ENCODE results near the gene NADSYN1.

The NADSYN1 gene

DNA sequence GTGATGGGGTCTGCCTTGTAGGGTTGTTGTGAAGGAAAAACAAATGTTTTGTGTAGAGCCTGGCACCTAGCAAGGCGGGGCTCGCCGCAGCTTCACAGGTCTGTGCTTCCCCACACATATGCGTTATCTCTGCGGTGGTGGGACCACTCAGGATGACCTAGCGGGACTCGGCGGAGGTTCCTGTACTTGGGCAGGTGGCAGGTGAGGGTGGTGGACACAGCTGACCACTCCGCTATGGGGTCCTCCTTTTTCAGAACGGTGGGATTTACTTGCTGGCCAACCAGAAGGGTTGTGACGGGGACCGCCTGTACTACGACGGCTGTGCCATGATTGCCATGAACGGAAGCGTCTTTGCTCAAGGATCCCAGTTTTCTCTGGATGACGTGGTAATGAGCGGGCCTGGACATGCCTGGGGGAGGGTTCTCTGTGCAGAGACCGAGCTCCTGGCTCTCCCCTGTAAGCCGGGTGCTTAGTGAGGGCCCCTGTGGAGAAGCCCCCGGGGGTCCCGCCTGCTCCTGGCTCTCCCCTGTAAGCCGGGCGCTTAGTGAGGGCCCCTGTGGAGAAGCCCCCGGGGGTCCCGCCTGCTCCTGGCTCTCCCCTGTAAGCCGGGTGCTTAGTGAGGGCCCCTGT, 21.3 kb downstream of the NADSYN1 start:
- no peak for DNase-seq

GRCh38 chr11:71474771-71475483, 21.9 kb downstream of the NADSYN1 start:
- no peak for DNase-seq

DNA sequence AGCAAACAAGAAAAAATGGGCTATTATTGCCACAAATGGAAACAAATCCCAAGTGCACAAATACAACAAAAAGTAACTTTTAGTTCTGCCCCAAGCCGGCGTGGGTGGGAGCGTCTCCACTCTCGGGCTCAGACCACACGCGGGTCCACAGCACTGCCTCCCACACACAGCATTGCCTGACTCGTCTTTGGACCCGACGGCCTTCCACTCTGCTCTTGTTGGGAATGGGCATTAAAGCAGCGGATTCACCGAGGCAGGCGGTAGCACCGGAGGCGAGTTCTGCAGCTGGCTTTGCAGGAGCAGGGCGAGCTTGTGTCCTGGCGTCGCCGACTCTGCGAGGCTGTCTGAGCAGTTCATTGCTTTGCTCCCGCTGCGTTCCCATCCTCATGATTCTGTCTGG, 23.0 kb downstream of the NADSYN1 start:
- DNase-seq = no peak

DNA sequence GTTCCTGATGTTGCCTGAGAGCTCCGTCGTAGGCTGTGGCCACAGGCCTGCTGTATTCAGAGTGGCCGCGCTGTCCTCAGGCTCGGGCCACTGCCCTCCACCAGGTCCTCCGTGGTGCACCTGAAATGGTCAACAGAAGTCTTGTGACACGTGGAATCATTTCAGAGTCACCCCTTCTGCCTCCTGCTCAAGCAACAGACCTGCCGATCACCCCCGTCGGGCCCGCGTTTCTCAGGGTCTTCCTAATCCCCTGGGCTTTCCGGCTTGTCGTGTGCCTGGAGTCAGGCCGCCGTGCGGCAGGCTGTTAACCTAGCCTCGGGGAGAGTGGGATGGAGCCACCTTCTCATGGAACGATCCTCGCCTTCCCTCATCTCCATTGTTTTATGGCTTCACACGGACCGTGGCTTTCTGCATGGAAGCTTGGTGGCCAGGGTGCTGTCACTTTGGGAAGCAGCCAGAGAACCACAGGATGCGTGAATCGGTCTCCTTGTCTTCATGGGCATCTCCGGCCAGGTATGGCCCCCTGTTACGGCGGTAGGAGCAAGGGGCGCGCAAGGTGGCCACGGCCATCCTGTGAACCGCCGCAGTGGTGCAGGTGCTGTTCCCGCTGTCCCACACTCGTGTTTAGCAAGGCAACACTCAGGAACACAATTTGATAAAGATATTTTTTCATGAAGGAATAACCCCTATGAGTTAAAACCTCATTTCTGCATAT, 24.1 kb downstream of the NADSYN1 start:
- no peak for DNase-seq

DNA sequence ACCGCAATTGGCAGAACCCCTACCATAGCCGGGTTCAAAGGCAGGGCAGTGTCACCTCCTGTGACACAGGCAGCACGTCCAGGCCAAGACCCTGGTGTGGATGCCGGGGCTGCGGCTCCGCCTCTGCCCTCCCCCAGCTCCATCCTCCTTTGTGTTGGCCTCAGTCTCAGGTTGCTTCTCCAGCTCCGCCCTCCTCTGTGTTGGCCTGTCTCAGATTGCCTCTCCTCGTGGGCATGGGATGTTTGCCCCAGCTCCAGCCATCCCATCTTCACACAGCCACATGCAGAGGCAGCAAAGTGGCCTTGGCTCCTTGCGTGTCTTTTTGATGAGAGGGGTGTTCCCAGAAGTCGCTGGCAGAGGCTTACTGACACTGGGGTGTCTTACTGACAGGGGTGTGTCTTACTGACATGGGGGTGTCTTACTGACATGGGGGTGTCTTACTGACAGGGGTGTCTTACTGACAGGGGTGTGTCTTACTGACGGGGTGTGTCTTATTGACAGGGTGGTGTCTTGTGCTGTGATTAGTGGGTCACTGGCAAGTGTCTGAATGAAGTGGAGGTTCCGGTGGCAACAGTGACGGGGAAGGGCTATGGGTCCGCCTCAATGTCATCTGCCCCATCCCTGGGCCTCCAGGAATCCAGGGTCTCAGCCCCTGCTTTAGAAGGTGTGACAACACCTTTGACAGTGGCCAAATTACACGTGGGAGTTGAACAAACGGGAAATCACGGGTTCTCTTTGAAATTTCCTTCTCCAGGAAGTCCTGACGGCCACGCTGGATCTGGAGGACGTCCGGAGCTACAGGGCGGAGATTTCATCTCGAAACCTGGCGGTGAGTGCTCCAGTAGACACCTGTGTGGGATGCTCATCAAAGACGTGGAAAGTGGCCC, 24.9 kb downstream of the NADSYN1 start:
- DNase-seq = no peak

GRCh38 chr11:71478528-71478840, 25.5 kb downstream of the NADSYN1 start:
- DNase-seq = no peak

GRCh38 chr11:71481101-71481960, 28.3 kb downstream of the NADSYN1 start:
- no peak for DNase-seq

GRCh38 chr11:71482216-71482615, 29.2 kb downstream of the NADSYN1 start:
- no peak for DNase-seq

DNA sequence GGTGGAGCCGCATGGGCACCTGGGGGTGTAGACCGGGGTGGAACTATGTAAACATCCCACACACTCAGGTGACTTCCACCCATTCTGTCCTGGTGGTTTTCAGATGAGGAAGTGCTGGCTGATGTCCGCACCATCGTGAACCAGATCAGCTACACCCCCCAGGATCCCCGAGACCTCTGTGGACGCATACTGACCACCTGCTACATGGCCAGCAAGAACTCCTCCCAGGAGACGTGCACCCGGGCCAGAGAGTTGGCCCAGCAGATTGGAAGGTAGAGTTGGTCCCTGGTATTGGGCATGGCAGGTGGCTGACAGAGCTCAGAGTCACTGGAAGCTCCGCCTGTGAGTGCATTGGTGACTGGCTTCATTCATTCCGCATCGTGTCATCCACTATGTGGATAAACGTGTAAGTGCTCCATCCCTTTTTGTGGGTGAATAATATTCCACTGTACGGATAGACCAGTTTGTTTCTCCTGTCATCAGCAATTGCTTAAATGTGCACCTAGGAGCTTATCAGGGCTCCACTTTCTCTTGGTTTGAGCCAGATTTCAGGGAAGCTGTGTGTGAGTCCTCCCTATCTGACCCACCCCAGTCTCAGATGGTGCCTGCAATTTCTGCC, 29.9 kb downstream of the NADSYN1 start:
- no peak for DNase-seq

DNA sequence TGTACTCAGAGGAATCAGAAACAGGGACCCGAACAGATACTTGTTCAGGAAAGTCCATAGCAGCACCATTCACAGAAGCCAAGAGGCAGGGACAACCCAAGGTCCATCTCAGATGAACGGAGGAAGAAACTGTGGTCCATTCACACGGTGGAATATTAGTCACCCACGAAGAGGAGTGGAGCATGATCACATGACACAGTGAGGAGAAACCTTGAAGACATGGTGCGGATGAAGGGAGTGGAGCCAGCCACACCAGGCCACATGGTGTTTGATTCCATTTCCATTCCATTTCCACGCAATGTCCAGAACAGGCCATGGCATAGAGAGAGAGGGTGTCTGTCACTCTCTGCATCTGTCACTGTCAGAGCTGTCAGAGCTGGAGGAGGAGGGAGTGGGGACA, 30.7 kb downstream of the NADSYN1 start:
- no peak for DNase-seq

GRCh38 chr11:71484248-71485062, 31.5 kb downstream of the NADSYN1 start:
- DNase-seq = no peak

DNA sequence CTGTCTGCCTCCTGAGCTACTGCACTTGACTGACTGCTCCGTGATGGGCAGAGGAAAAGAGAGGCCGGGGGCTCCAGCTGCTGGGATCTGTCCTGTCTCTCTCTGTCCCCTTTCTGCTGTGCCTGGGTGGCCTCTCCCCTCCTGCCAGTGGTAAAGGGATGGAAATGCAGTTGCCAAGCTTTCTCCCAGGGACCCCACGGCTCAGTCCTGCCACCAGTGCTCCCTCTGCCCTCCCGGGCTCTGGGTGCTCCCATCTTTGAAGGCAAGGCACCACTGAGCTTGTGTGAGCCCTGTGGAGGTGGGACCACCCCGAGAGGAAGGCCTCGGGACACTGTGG, 32.0 kb downstream of the NADSYN1 start:
- no peak for DNase-seq

DNA sequence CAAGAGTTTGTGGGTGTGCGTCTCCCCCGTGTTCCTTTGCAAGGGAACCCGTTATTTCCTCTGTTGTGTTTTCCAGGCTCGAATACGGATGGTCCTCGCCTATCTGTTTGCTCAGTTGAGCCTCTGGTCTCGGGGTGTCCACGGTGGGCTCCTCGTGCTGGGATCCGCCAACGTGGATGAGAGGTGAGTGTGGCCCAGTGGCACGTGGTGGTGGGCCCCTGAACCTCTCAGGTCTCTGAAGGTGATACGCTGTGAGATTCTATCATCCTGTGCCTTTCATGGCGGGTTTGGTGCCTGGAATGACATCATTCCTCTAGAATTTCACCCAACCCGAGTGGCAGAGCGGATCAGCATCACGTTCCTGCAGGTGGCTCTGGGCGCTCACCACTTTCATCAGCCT, 32.5 kb downstream of the NADSYN1 start:
- no peak for DNase-seq

- no peak for DNase-seq
Observed at GRCh38 chr11:71486320-71486719, 33.3 kb downstream of the NADSYN1 start.

GRCh38 chr11:71488681-71489270, 35.8 kb downstream of the NADSYN1 start:
- no peak for DNase-seq

DNA sequence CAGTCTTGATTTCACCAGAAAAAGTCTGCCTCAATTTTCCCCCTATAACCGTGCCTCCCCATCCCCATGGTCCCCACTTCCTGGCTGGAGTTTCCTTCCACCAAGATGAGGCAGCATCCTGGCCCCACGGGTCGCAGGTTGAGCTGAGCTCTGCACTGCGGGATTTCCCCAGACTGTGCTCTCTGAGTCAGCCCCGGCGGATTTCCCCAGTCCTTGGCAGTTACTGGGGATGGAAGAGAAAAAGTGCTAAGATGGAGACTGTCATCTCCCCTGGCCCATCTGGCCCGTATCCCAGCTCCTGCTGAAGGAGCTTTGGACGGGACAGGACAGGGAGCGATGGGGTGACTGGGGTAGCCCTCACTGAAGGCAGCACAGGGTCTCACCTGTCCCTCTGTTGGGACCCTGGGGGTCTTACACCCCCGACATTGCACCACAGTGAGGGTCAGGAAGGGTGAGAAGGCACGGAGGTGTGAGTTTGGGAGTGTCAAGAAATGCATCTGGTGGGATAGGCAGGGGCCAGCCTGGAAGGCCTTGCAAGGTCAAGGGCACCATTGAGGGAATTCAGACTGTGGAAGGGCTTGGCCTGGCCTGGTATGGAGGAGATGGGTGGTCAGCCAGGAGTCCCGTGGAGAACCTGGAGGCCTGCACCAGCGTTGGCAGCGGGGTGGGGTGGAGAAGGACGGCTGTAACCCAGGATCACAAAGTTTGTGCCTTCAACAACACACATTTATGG, 36.5 kb downstream of the NADSYN1 start:
- DNase-seq = no peak

- DNase-seq = no peak
Observed at GRCh38 chr11:71490044-71490730, 37.2 kb downstream of the NADSYN1 start.

GRCh38 chr11:71490731-71491390, 37.9 kb downstream of the NADSYN1 start:
- DNase-seq = no peak

- no peak for DNase-seq
Observed at GRCh38 chr11:71491531-71491930, 38.5 kb downstream of the NADSYN1 start.
